GM18526 (cell line): ENCODE data around the gene COL5A1.

Experiments
- POLR2A ChIP-seq: IDR thresholded peaks from 3 replicates; pipeline ENCODE4 v1.6.1; 2011; ENCODE audit not compliant: insufficient read length; ENCODE audit errors: extremely low read depth

COL5A1 gene

DNA sequence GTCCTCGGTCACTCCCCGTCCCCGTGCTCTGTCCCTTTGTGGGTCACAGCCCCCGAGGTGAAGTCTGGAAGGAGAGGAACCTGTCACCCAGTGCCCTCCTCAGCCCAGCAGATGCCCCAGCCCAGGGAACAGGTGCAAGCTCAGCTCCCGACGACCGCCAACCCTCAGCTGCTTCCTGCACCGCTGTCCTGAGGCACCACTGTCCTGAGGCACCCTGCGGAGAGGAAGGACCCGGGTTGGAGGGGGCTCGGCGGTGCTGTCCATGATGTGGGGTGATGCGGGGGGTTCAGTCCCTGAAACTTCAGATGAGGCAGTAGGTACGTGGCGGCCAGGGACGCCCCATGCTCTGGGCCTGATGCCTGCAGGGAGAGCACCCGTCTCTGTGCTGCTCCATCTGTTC lies 81.4 kb downstream of the COL5A1 start:
- no peak for TF ChIP-seq POLR2A

DNA sequence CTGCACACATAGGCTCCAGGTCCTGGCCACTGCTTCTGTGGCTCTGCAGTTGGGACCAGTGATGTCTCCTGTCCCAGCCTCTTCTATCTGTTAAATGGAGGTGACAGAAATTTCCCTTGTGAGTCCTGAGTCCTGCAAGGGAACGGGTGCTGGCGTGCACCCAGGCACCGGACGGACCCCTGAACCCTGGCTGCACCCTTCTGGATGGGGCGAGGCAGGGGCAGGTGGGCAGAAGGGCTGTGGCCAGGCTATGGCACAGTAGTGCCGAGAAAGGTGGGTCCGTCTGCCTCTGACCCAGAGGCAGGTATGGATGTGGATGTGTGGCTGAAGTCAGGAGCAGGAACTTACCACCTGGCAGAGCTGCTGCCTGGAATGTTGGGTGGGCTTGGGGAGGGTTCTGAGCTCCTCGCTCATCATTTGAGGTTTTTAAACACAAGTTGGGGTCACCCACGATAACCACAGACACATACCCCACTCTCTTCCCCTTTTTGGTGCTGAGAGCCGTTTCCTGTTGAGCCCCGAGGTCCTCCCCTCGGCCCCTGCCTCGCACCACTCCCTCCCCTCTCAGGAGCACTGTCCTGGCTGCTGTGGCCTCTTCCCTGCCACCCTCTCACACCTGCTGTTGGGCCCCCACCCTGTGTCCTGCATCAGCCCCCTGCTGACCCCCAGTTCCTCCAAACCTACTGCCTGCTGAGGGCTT lies 82.0 kb downstream of the COL5A1 start:
- no peak for TF ChIP-seq POLR2A

DNA sequence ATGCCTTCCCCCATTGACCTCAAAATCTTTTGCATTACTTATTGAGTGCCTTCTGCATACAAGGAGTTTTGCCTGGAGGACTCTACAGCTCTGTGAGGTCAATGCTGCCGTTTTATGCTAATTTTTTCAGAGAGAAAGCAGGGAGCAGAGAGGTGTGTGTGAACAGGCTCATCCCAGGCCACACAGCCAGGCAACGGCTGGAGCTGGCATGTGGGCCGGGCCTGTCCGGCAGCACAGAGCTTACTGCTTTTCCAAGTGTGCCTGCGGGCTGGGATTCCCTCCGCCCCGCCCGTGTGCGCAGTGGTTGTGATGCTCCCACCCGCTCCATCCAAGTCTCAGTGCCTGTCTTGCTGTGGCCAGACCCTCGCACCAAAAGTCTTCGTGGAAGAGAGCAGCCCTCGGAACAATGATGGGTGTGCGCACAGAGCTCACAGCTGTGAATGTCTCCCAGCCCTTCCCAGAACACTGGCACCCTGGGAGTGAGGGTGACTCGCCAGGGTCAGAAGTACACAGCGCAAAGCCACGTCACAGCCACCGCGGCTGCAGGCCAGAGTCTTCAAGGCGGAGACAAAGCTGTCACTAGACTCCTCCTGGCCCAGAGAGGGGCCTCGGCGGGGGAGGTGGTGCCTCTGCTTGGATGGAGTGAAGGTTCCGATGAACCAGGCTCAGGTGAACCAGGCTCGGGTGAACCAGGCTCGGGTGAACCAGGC lies 82.8 kb downstream of the COL5A1 start:
- no peak for TF ChIP-seq POLR2A

DNA sequence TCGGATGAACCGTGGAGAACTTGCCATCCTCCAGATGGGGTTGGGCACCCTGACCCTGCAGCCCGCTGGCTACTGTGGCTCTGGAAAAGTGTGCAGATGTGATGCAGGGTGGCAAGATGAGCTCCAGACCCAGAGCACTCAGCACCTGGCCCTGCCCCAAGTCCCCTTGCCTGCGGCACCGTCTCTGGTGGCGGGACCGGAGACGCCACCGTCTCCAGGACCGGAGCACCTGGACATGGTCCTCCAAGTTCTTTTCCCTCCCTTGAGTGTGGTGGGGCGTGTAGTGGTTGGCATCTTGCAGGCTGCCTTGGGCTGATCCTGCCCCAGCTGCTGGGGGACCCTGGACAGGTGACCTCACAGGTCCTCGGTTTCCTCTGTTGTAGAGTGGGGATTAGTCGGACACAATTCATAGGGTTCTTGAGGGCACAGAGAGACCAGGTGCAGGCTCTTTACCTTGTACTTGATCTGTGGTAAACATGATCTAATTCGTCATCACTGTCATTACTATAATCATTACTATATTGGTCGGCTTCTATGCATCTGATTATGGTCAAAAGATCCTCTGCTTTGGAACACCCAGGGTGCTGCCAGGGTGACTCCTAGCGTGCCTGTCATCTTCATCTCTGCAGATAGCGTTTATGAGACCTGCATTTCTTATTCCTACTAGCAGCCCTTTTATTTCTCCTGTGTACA lies 83.5 kb downstream of the COL5A1 start:
- no peak for TF ChIP-seq POLR2A

DNA sequence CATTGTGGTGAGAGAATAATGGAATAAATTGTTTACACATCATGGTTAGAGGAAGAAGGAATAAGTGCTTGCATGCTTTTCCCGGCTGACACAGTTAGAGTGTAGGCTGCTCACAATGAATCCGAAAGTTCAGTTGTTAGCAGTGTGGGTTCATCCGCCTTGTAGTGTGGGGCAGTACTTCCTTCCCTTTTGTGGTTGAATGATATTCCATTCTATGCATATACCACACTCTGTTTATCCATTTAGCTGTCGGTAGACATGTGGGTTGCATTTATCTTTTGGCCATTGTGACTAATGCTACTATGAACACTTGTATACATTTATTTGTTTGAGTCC lies 84.0 kb downstream of the COL5A1 start:
- no peak for TF ChIP-seq POLR2A

DNA sequence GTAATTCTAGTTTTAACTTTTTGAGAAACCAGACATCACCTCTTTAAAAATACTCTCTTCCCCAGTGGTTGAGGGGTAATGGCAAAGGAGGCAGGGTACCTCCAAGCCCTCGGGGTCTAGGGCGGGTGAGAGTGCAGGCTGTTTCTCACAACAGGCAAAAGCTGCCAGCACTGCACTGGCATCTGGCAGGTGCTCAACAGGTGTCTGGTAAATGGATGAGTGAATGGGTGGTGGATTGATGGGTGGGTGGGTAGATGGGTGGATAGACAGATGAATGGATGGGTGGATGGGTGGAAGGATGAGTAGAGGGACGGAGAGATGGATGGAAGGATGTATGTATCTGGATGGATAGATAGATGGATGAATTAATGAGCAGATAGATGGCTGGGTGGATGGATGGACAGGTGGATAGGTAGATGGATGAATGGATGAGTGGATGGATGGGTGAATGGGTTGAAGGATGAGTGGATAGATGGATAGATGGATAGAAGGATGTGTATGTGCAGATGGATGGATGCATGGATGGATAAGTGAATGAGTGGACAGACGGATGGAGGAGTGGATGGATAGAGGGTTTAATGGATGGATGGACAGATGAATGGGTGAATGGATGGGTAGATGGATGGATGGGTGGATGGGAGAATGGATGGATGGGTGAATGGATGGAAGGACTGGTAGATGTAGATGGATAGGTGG lies 84.6 kb downstream of the COL5A1 start:
- TF ChIP-seq POLR2A = no peak

DNA sequence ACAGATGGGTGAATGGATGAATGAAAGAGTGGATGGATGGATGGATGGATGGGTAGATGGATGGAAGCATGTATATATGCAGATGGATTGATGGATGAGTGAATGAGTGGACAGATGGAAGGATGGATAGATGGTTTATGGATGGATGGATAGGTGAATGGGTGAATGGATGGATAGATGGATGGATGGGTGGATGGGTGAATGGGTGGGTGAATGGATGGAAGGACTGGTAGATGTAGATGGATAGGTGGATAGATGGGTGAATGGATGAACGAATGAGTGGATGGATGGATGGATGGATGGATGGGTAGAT lies 85.1 kb downstream of the COL5A1 start:
- no peak for TF ChIP-seq POLR2A

DNA sequence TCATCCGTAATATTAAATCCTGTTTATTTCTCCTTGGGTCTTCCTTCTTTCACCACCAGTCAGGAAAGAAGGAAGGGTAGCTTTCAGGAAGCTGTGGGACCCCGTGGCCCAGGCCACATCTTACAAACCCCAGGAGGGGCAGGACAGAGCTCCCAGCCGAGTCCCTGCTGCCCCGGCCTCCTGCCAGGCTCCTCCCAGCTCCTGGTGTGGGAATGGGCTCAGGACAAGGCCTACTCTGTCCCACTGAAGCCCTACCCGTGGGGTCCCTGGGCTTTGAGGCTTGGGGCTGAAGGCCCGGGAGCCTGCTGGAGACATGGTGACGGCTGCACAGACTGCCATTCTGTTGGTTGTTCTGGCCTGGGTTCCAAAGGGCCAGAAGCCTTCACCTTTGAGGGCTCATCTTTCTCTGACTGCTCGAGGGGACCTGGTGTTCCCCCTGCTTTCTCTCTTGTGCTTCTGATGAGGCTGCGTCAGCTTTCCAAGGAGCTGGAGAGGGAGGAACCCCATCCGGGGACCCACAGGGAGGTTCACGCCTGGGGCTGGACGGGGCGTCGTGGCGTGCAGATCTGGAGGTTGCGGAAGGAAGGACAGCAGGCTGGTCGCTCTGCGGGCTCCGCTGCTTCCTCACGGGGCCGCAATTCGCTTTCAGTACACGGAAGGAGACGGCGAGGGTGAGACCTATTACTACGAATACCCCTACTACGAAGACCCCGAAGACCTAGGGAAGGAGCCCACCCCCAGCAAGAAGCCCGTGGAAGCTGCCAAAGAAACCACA lies 86.6 kb downstream of the COL5A1 start:
- TF ChIP-seq POLR2A = no peak

DNA sequence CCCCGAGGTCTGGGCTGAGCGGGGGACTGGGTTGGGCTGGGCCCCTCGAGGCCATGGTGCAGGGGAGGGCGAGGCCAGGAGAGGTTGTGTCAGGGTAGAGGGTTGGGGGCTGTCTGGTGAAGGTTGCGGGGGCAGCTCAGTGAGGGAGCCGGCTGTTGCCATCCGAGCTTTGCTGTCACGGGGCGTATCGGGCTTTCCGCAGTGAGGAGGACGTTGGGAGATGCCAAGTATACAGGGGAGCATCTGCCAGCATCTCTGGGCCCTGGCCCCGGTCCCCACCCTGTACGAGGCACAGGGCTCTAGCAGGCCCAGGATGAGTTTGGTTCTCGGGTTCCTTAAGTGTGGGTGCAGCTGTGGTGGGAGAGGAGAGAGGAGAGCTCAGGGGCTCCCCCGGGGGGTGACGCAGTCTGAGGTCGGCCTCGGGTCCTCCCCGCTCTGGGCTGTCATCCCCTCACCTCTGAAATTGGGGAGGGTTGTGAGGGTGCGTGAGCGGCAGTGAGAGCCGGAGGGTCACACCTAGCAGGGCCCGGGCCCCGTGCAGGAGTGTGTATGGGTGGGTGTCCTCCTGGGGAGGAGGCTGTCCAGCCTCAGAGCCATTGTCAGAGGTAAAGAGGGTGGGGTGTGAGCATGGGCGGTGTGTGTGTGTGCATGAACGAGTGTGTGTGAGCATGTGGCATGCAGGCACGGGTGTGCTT lies 87.3 kb downstream of the COL5A1 start:
- TF ChIP-seq POLR2A = no peak

DNA sequence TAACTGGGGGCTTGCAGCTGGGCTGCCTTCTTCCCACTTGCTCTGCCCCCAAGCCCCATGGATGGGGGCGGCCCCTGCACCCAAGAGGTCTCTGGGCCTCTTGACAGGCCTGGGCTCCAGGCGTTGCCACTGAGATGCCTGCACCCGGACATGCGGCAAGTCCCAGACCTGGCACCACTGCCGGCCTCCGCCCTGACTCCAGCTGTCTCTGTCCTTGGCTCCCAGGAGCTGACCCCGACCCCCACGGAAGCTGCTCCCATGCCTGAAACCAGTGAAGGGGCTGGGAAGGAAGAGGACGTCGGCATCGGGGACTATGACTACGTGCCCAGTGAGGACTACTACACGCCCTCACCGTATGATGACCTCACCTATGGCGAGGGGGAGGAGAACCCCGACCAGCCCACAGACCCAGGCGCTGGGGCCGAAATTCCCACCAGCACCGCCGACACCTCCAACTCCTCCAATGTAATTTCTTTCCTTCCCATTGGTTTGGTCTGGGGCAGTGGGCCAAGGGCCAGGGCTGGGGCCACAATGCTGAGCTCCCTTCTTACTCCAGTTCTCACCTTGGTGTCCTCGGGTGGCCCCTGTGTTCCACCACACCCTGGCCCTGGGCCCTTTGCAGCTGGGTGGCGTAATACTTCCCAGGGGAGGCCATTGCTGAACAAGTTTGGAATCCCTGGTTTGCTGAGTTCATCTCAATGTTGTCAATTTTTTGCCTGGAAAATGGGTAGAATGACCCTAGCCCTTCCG lies 88.6 kb downstream of the COL5A1 start:
- no peak for TF ChIP-seq POLR2A

DNA sequence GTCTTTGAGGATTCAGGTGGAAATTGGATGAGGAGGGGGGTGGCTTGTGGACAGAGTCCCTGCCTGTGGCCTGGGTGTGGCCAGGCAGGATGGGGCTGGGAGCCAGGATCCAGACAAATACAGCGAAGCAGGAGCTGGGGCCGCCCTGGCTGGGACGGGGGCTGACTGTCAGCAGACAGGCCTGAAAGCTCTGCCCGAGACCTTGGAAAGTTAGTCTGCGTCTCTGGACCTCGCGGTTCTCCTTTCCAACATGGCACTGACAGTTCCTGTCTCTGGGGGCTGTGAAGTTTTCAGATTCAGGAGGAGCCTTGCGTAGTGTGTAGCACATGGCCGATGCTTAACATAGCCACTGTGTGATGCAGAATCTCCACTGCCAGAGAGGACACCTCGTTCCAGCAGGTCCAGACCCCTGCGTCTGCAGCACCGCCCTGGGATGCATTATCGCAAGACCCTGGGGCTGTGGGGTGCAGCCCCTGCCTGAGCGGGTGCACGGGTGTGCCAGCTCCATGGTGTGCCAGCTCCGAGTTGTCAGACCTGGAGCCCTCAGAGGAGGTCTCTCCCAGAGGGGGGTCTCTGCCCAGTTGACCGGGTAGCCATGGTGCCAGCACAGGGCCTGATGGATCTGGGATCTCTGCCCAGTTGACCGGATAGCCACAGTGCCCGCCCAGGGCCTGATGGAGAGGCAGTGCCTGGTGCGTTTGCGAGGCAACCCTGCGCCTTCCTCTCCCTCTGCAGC lies 89.3 kb downstream of the COL5A1 start:
- no peak for TF ChIP-seq POLR2A

DNA sequence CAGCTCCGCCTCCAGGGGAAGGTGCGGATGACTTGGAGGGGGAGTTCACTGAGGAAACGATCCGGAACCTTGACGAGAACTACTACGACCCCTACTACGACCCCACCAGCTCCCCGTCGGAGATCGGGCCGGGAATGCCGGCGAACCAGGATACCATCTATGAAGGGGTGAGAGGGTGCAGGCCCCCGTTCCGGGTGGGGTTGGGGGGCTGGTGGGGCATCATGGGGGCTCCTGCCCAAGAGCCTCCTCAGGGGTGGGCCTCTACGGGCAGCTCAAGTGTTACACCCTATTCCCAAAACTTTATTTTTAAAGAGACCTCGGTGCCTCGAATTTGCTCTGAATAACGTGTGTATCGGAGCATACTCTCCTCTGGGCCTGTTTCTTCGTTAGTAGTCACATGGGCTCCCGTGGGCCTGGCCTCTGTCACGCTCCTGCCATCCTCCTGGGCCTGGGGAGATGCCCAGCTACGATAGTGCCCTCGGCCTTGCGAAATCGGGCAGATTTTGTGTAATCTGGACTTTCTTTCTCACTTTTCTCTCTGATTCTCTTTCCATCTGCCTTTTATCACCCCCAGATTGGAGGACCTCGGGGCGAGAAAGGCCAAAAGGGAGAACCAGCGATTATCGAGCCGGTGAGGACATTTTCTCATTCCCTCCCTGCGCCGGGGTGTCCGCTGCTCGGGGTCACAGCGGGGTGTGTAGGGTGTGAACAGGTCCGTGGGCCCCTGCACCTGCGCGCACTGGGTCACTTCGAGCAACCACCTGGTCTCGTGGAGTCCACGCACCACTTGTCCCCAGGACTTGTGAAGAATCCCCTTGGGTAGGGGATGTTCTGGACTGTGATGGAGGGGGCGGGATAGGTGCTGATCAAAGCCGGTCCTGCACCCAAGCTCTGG lies 90.1 kb downstream of the COL5A1 start:
- no peak for TF ChIP-seq POLR2A
